HG03025 (cell line): ENCODE measurements around the gene FAM117A.
A peak's percentile ranks its signal among the peaks of the same experiment; 100 is the strongest.

Experiments
- ATAC-seq: cut with Tn5 transposase; IDR thresholded peaks from one replicate; pipeline ENCODE4 v1.9.1; 2021; ENCODE audit warnings: mild to moderate bottlenecking, moderate library complexity; ENCODE audit not compliant: unreplicated experiment, low FRiP score

The FAM117A gene

GRCh38 chr17:49763735-49764558 is at the start of gene FAM117A:
TSS of gene FAM117A (minus strand) at chr17:49764131. CDS start at chr17:49764087, 44 bp downstream.
- ATAC-seq: peak; percentile 89

- ATAC-seq: no peak
Measured at GRCh38 chr17:49809056-49809455, 45.1 kb upstream of the FAM117A start.

- ATAC-seq: no peak
Measured at GRCh38 chr17:49798738-49799137, 34.8 kb upstream of the FAM117A start.

- no peak for ATAC-seq
Measured at GRCh38 chr17:49798182-49798581, 34.3 kb upstream of the FAM117A start.

DNA sequence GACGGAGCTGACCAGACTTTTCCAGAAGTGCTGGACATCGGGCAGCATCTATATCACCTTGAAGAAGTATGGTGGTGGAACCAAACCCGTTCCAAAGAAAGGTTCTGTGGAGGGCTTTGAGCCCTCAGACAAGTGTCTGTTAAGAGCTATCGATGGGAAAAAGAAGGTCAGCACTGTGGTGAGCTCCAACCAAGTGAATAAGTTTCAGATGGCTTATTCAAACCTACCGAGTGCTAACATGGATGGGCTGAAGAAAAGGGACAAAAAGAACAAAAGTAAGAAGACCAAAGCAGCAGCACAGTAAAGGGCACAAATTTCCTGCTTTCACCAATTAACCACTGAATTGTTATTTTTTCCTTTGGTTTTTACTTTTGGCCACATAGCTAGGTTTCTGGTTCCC is 31.4 kb upstream of the FAM117A start:
- no peak for ATAC-seq

DNA sequence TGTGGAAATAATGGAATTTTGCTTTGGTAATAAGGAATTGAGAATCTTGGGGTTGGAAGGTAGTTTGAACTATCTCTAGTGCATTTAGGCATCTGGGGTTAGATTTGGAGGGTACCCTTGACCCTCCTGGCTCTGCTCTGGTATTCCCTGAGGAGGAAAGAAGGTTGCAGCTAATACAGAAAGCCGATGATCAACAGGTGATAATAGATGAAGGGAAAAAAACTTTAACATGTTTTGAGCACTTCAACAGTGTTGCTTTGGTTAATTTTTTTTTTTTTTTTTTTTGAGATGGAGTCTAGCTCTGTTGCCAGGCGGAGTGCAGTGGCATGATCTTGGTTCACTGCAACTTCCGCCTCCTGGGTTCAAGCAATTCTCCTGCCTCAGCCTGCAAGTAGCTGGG is 29.4 kb upstream of the FAM117A start:
- ATAC-seq: no peak

GRCh38 chr17:49789243-49789578 is 25.3 kb upstream of the FAM117A start:
- ATAC-seq: no peak

DNA sequence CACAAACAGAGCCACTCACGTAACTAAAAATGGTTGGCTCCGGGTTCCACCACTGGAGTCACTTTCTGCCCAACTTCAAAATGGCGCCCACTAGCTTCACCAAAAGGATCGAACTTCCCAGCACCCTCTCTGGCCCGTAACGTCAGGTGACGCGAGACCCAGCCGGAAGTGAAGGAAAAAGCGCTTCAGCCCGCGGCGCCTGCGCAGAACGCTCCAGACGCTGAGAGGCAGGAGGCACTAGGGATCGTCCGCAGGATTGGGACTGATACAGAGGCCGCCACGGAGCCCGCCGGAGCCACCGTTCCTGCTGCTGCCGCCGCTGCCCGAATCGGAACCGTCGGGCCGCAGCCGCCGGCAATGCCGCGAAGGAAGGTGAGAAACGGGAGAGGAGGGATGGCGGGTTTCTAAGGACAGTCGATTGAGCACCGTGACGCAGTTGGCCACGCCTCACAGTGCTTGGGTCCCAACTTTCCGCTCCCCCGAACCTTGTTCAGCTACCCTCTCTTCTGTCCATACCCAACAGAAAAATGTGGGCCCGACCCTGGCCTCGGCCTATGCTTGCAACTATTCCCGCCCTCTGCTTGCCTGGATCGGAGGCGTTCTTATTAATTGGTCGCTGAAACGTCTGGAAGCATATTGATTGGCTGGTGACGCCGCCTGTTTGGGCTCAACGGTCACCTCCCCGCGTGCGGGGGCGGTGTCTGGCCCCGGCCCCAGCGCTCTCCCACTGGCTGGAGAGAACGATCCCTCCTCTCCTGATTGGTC is 24.7 kb upstream of the FAM117A start, which contains the start of gene KAT7:
KAT7 (plus strand) TSS at position 204 of the 765 bp plus-strand sequence; CDS start at position 358, 154 bp downstream.
- peak; percentile 87 for ATAC-seq

- ATAC-seq: no peak
Measured at GRCh38 chr17:49787884-49788477, 24.1 kb upstream of the FAM117A start.

GRCh38 chr17:49784636-49785035 is 20.7 kb upstream of the FAM117A start:
- ATAC-seq: no peak

DNA sequence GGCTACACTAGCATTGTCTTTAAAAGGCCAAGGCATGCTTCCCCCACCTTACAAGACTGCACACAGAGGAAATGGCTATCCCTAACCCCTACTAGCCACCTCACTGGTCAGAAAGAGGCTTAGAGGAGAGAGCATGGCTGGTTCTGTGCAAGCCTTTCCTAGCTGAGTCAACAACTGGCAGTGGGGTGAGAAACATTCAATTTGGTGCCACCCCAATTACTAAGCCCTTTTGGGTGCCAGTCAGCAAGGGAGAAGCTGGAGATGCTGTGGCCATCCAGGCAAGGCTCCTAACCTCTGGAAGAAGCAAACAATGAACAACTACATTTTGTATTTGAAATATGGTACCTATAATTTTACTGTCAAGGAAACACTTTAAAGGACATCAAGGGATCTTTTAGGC is 19.9 kb upstream of the FAM117A start:
- ATAC-seq: no peak

DNA sequence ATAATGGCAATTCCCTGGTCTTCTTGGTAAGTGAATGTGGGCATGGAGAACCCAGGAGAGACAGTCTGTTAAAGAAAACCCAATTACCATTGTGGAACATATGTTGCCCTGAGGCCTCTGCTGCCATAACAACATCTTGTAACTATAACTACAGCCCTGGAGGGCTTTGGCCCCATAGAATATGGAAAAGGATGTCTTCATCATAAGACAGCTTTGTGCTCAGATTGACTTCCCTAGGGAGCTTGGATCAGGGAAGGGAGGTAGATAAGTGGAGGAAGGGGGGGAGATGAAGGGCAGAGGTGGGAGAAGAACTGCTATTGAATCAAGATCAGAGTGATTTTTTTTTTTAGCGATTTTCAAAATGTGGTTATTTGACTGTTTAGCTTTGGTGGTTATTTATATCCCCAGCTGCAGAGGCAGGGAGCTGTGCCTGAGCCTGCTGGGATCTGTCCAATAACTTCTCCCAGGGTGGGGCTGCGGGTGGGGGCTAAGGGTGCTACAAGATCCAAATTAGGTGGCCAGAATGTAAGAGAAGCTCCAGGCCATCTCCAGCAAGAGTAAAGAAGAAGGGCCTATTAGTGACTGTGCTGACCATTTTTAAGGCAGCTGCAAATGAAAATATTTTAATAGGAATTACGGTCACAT is 19.3 kb upstream of the FAM117A start:
- no peak for ATAC-seq

DNA sequence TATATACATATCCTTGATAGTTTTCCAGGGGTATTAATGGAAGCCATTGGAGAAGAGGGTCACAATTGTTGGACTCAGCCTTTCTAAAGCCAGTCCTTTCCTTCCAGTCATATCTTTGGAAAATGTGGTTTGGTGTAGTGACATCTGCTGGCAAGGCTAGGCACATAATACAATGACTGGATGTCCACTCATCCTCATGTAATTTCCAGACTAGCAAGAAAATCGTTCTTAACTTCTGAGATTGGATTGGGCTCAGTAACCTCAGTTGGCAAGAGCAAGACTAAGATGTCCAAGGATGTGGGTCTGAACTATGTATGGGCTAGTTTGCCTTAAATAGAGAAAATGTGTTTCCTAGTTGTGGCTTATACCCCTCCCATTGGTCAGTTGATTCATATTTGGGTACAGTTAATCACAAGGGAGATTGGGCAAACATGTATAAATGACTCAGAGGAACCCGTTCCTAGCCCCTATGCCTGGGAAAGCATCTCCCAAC is 15.9 kb upstream of the FAM117A start:
- no peak for ATAC-seq

DNA sequence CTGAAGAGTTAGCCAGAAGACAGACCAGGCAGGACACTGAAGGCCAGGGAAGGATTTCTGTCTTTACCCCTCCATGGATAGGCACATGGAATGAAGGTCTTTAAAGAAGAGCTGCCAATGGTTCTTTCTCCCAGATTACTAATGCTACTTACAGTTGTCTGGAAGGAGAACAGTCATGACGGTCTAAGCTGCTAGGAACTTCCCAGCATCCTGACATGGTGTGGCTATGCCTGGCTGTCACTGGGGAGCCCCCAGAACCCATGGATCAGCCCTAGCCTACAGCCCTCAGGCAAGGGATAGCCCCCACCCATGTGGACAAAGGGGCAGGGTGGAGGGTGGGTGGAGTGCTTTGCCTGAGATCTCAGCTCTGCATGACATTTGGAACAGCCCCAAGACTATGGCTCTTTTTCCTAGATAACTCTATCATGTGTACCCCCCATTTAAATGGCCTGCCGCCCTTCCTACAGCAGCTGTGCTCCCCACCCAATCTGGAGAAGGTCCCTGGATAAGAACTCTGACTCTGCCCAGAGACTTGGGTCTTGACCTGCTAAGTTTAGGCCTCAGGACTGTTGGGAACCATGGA is 15.3 kb upstream of the FAM117A start:
- no peak for ATAC-seq

DNA sequence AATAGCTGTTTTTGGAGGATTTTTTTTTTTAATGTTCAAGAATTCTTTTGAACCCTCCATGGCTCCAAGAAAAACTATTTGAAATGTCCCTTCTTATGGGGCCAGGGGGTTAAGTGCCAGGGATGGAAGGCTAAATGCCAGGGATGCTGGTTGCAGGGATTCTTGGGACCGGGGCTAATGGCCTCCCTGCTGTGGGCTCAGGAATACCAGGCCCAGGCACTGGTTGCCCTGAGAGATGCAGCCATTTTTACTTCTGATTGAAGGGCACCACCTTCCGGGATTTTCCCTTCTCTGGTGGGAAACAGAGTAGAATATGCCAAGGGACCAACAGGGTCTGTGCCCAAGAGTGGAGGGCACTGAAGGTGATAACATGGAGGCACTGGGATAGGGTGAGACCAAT is 13.6 kb upstream of the FAM117A start:
- ATAC-seq: no peak

- ATAC-seq: no peak
Measured at GRCh38 chr17:49776551-49777300, 12.8 kb upstream of the FAM117A start.

- ATAC-seq: no peak
Measured at GRCh38 chr17:49775546-49776260, 11.8 kb upstream of the FAM117A start.

DNA sequence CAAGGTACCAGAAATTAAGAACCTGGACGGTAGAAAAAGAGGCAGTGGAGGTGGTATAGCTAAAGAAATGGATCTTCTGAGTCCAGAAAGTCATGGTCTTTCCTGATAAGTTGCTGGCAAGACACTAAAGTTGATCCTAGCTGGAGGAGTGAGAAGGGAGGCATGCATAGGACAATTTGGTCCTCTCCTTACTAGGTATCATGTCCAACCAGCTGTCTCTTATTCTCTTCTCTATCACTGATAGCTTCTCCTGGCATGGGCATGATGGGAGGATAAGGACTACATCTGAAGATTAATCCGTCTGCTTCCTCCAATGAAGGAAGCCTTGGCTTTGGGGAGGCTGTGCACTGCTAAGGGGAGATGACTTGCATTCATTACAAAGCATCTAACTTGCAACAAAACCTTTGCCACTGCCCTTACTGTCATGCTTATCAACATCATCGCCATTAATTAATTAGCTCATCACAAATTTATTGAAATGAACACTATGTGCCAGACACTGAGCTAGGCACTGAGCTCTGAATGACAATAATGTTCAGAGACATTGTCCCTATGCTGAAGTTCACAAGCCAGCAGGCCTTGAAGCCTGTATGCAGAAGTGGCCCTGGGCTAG is 3.1 kb upstream of the FAM117A start:
- no peak for ATAC-seq
